Caco-2 (cell line): Measurements from ENCODE around the gene COX7A2. TPM values are rescaled to one million over a fixed set of nuclear protein-coding genes. Genes with fewer than 3 reads are reported as not detected.

Experiments used
- BruUV-seq: library from RNA; stranded (reverse); fragments of 400-500 nt; replicated peaks from 2 replicates; lab custom pipeline; 2021; lab: Mats Ljungman, UMichigan
- CTCF ChIA-PET: fragments of 300-600 bp; sonication (Branson Sonifier 250); formaldehyde crosslinking; loops from one replicate; lab custom pipeline; 2022; ENCODE audit warnings: antibody characterized with exemption; lab: Charles Lee
- POLR2A ChIA-PET: fragments of 300-600 bp; sonication (Branson Sonifier 250); formaldehyde crosslinking; loops from one replicate; lab custom pipeline; 2022; ENCODE audit warnings: antibody characterized with exemption; lab: Charles Lee
- DNase-seq, 2 experiments: peaks; one replicate each; pipeline versions ENCODE4 v3.0.0 to v3.0.0-alpha.2; 2020 to 2022
- H3K27me3 ChIP-seq: replicated peaks from 2 replicates; pipeline ENCODE4 v1.6.0; 2011; ENCODE audit warnings: low read length; ENCODE audit not compliant: control insufficient read depth, insufficient read depth
- H3K36me3 ChIP-seq: 2 replicates; pipeline ENCODE4 v1.5.1; 2011; ENCODE audit warnings: low read length; ENCODE audit not compliant: control insufficient read depth, insufficient read depth
- H3K4me1 ChIP-seq: fragments of 250-450 bp; sonication (Bioruptor Pico); 2 replicates; pipeline ENCODE4 v1.5.1; 2020; ENCODE audit warnings: mild to moderate bottlenecking
- H3K4me3 ChIP-seq: 2 replicates; pipeline ENCODE4 v1.5.1; 2011; ENCODE audit warnings: low read depth, mild to moderate bottlenecking, control low read depth, low read length
- H3K9me3 ChIP-seq: fragments of 250-450 bp; sonication (Bioruptor Pico); 2 replicates; pipeline ENCODE4 v1.5.1; 2020; ENCODE audit warnings: mild to moderate bottlenecking, moderate library complexity
- H3K27ac Mint-ChIP-seq: one replicate; pipeline ENCODE4 v1.8.0; 2022; ENCODE audit warnings: mixed read lengths; ENCODE audit not compliant: unreplicated experiment
- H3K27me3 Mint-ChIP-seq: one replicate; pipeline ENCODE4 v1.8.0; 2022; ENCODE audit warnings: mixed read lengths; ENCODE audit not compliant: insufficient read depth, unreplicated experiment
- H3K36me3 Mint-ChIP-seq: one replicate; pipeline ENCODE4 v1.8.0; 2022; ENCODE audit warnings: mild to moderate bottlenecking, mixed read lengths; ENCODE audit not compliant: insufficient read depth, unreplicated experiment
- H3K4me1 Mint-ChIP-seq: one replicate; pipeline ENCODE4 v1.8.0; 2022; ENCODE audit warnings: low read depth, mixed read lengths; ENCODE audit not compliant: unreplicated experiment
- H3K4me3 Mint-ChIP-seq: one replicate; pipeline ENCODE4 v1.8.0; 2022; ENCODE audit warnings: mild to moderate bottlenecking, moderate library complexity, mixed read lengths; ENCODE audit not compliant: unreplicated experiment
- H3K9me3 Mint-ChIP-seq: one replicate; pipeline ENCODE4 v1.8.0; 2022; ENCODE audit warnings: mixed read lengths; ENCODE audit not compliant: unreplicated experiment
- intact Hi-C: fragments of 100-400 bp; cut with micrococcal nuclease; formaldehyde crosslinking; loops from one replicate; pipeline ENCODE4 v1.10.0; 2022; ENCODE audit not compliant: unreplicated experiment
- total RNA-seq: library from RNA; stranded (reverse); gene quantifications from 2 replicates; pipeline ENCODE4 v1.2.3, GENCODE V29; 2022
- TF ChIP-seq, protein P1 (sequence below), 2 experiments: fragments of 200-600 bp in 1 of 2; IDR thresholded peaks; 1 replicate in 1 of 2; 2 replicates in 1 of 2; pipeline versions ENCODE4 v1.5.1 to v1.8.0; 2011 to 2022; ENCODE audit warnings: antibody characterized with exemption in 1 of 2, control low read depth in 1 of 2, inconsistent platforms in 1 of 2, low read depth in 1 of 2, low read length in 1 of 2, mild to moderate bottlenecking in 1 of 2, moderate library complexity in 1 of 2; ENCODE audit not compliant: insufficient read depth in 1 of 2, severe bottlenecking in 1 of 2, unreplicated experiment in 1 of 2

Gene COX7A2
- total RNA-seq, 1 experiment from 2014 or later: 381 TPM

DNA sequence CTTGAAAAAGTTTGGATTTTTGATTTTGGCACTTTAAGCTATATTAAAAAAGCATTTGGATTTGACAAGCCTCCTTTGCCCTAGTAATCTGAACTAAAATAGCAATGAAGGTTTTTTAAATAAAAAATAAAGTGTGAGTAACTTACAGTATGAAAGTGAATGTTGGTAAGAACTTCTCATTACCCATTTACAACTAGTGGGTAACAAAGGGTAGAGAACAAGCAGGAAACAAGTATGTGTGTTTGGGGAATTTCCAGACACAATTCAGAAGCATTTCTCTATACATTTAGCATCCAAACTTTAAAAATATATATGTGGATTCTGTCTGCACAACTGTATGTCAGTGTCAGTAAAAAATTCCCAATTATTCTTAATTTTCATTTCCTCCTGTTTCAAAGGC, 38.1 kb upstream of the COX7A2 start:
- no TSS peak for BruUV-seq
- Histone ChIP-seq H3K36me3 (no peaks in the 10 kb centered on the region), H3K27me3 (no peaks in the 10 kb centered on the region), H3K9me3 (no peaks in the 10 kb centered on the region), H3K4me3 (no peak overlapping the region), H3K4me1 (peaks cover 16% of the 10 kb centered on the region; the same call in 1 of the 2 replicates)
- ChIA-PET CTCF (no interaction called here), POLR2A (no interaction called here)
- no peak overlapping the region for H3K27ac Mint-ChIP-seq
- H3K36me3 Mint-ChIP-seq: no peaks in the 10 kb centered on the region
- H3K4me3 Mint-ChIP-seq: no peak overlapping the region
- H3K9me3 Mint-ChIP-seq: no peaks in the 10 kb centered on the region
- TF ChIP-seq, protein P1, sequence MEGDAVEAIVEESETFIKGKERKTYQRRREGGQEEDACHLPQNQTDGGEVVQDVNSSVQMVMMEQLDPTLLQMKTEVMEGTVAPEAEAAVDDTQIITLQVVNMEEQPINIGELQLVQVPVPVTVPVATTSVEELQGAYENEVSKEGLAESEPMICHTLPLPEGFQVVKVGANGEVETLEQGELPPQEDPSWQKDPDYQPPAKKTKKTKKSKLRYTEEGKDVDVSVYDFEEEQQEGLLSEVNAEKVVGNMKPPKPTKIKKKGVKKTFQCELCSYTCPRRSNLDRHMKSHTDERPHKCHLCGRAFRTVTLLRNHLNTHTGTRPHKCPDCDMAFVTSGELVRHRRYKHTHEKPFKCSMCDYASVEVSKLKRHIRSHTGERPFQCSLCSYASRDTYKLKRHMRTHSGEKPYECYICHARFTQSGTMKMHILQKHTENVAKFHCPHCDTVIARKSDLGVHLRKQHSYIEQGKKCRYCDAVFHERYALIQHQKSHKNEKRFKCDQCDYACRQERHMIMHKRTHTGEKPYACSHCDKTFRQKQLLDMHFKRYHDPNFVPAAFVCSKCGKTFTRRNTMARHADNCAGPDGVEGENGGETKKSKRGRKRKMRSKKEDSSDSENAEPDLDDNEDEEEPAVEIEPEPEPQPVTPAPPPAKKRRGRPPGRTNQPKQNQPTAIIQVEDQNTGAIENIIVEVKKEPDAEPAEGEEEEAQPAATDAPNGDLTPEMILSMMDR (IDR thresholded peaks at IDR 0.05; ENCODE audit: insufficient read depth in 1 of 2, low read depth in 1 of 2, low read length in 1 of 2, severe bottlenecking in 1 of 2, unreplicated experiment in 1 of 2): no peak
- intact Hi-C loops: no loop called here
- no peak for DNase-seq
- no peaks in the 10 kb centered on the region for H3K4me1 Mint-ChIP-seq
- H3K27me3 Mint-ChIP-seq: no peaks in the 10 kb centered on the region

DNA sequence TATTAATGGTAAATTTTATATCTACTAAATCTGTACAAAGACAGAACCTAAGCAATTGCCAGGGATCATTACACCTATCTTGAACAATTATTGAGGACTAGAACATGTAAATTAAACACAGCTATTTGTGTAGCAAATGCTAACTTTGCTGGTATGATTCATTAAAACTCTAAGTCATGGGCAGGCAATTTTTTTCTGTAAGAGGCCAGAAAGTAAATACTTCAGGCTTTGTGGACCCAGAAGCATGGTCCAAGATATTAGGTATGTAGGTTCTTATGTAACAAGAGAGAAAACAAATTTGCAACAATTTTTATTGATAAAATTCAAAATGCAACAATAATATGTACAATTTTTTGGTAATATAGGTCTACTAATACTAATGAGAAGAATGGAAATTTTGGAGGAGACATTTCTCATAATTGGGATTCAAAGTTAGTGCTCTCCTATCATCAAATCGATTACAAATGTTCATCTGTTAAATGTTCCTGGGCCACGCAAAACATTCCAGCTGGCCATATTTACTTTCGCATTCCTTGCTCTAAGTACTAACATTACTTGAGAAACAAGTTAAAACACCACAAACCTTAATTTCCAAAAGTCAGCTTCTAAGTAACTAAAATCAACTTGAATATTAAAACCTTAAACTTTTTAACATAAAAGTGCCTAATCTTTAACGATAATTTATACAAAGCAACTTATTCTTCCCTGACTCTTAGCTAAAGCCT, 36.7 kb upstream of the COX7A2 start:
- Mint-ChIP-seq H3K4me3 (no peak overlapping the region), H3K27me3 (no peaks in the 10 kb centered on the region), H3K36me3 (no peaks in the 10 kb centered on the region), H3K27ac (no peak overlapping the region), H3K4me1 (no peaks in the 10 kb centered on the region), H3K9me3 (no peaks in the 10 kb centered on the region)
- TF ChIP-seq, protein P1 (IDR thresholded peaks at IDR 0.05; ENCODE audit: insufficient read depth in 1 of 2, low read depth in 1 of 2, low read length in 1 of 2, severe bottlenecking in 1 of 2, unreplicated experiment in 1 of 2): no peak
- no peak for DNase-seq
- ChIA-PET POLR2A (interaction anchor here (0.6 kb wide), 1 partner anchor 102 kb away, joined by 3 read pairs; no protein-coding TSS in a partner anchor), CTCF (no interaction called here)
- no peak overlapping the region for H3K4me3 ChIP-seq
- H3K27me3 ChIP-seq: no peaks in the 10 kb centered on the region
- peaks cover 16% of the 10 kb centered on the region; the same call in 1 of the 2 replicates for H3K4me1 ChIP-seq
- no peaks in the 10 kb centered on the region for H3K36me3 ChIP-seq
- BruUV-seq: no TSS peak
- intact Hi-C loops: no loop called here
- H3K9me3 ChIP-seq: no peaks in the 10 kb centered on the region

DNA sequence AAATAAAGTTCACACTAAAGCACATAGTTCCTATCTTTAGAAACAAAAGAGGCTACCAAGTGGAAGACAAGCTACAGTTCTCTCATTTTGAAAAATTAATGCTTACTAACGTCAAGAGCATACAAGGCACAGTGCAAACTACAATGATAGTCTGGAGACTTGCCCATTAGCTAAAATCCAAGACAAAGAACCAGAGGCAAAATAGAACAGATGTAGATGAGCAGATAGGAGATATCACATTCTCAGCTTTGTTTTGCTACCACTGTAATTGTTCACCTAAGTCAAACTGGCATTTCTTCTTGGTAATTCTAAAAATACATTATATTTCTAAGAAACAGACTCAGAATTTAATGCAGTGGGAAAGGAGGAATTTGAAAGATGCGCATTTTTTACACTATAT, 35.8 kb upstream of the COX7A2 start:
- Histone ChIP-seq H3K9me3 (no peaks in the 10 kb centered on the region), H3K27me3 (no peaks in the 10 kb centered on the region), H3K4me3 (no peak overlapping the region), H3K36me3 (no peaks in the 10 kb centered on the region; the same call in 1 of the 2 replicates), H3K4me1 (peaks cover 16% of the 10 kb centered on the region; the same call in 1 of the 2 replicates)
- BruUV-seq: no TSS peak
- intact Hi-C loops: no loop called here
- CTCF ChIA-PET: no interaction called here
- H3K27me3 Mint-ChIP-seq: no peaks in the 10 kb centered on the region
- H3K4me1 Mint-ChIP-seq: no peaks in the 10 kb centered on the region
- no peaks in the 10 kb centered on the region for H3K36me3 Mint-ChIP-seq
- TF ChIP-seq, protein P1 (IDR thresholded peaks at IDR 0.05; ENCODE audit: insufficient read depth in 1 of 2, low read depth in 1 of 2, low read length in 1 of 2, severe bottlenecking in 1 of 2, unreplicated experiment in 1 of 2): no peak
- H3K4me3 Mint-ChIP-seq: no peak overlapping the region
- H3K9me3 Mint-ChIP-seq: no peaks in the 10 kb centered on the region
- H3K27ac Mint-ChIP-seq: no peak overlapping the region
- DNase-seq: no peak
- POLR2A ChIA-PET: no interaction called here
